HG03342 (cell line): ENCODE results near the gene GABRP.
"Not testable (repeated sequence)": the region's sequence is repeated elsewhere in the genome, so short reads cannot be mapped to it uniquely, and the experiment has no call there.

Source experiments
- ATAC-seq: cut with Tn5 transposase; IDR thresholded peaks from one replicate; pipeline ENCODE4 v1.9.1; 2021; ENCODE audit warnings: mild to moderate bottlenecking, moderate library complexity; ENCODE audit not compliant: unreplicated experiment

GABRP gene

GRCh38 chr5:170783498-170784247, at the start of gene GABRP:
TSS of gene GABRP (plus strand) at chr5:170783725. CDS start at chr5:170788616, 4,891 bp downstream.
- no peak for ATAC-seq

- ATAC-seq: no peak
These were observed 46.6 kb upstream of the GABRP start for GRCh38 chr5:170736966-170737365.

- no peak for ATAC-seq
These were observed 45.9 kb upstream of the GABRP start for GRCh38 chr5:170737591-170737990.

- ATAC-seq: no peak
These were observed 44.7 kb upstream of the GABRP start for GRCh38 chr5:170738840-170739239.

GRCh38 chr5:170739446-170739845, 44.1 kb upstream of the GABRP start:
- ATAC-seq: no peak

GRCh38 chr5:170740551-170741205, 42.8 kb upstream of the GABRP start:
- no peak for ATAC-seq

- no peak for ATAC-seq
These were observed 41.7 kb upstream of the GABRP start for GRCh38 chr5:170741801-170742200.

- ATAC-seq: no peak
These were observed 39.7 kb upstream of the GABRP start for GRCh38 chr5:170743876-170744212.

- no peak for ATAC-seq
These were observed 37.9 kb upstream of the GABRP start for GRCh38 chr5:170745481-170746071.

GRCh38 chr5:170746075-170746960, 37.2 kb upstream of the GABRP start:
- ATAC-seq: no peak

GRCh38 chr5:170746961-170747340, 36.6 kb upstream of the GABRP start:
- no peak for ATAC-seq

- no peak for ATAC-seq
These were observed 36.2 kb upstream of the GABRP start for GRCh38 chr5:170747357-170747756.

GRCh38 chr5:170747851-170748250, 35.7 kb upstream of the GABRP start:
- ATAC-seq: no peak

- ATAC-seq: no peak
These were observed 34.5 kb upstream of the GABRP start for GRCh38 chr5:170748951-170749471.

GRCh38 chr5:170749911-170750431, 33.6 kb upstream of the GABRP start:
- ATAC-seq: no peak

- no peak for ATAC-seq
These were observed 32.7 kb upstream of the GABRP start for GRCh38 chr5:170750791-170751190.

- ATAC-seq: no peak
These were observed 31.9 kb upstream of the GABRP start for GRCh38 chr5:170751631-170752030.

- ATAC-seq: no peak
These were observed 31.0 kb upstream of the GABRP start for GRCh38 chr5:170752257-170753215.

GRCh38 chr5:170753311-170753710, 30.2 kb upstream of the GABRP start:
- no peak for ATAC-seq

GRCh38 chr5:170754508-170754907, 29.0 kb upstream of the GABRP start:
- not testable (repeated sequence) for ATAC-seq
